Renal cortex interstitium (tissue), 11 donors: ENCODE results near the gene BRI3. TPM values are rescaled to one million over a fixed set of nuclear protein-coding genes. Genes with fewer than 3 reads are reported as not detected.

Experiments
- DNase-seq, 11 donors: peaks; one replicate each; pipeline ENCODE4 v3.0.0-alpha.2; 2013; ENCODE audit warnings: low read depth in 9 of 11, low spot score in 4 of 11; ENCODE audit errors: extremely low read depth in 1 of 11
- polyA plus RNA-seq, 3 donors: library from polyadenylated mRNA; unstranded; fragments of 120-200 nt; gene quantifications; one replicate each; pipeline ENCODE4 v1.2.1, GENCODE V29; 2013; ENCODE audit not compliant: insufficient read length in 3 of 3

Gene BRI3
- polyA plus RNA-seq, 3 donors = 95.6 to 105 (median 104) TPM

GRCh38 chr7:98248156-98248555, 33.3 kb upstream of the BRI3 start:
- no peak for DNase-seq

GRCh38 chr7:98249106-98249505, 32.4 kb upstream of the BRI3 start:
- no peak for DNase-seq

GRCh38 chr7:98250789-98251188, 30.7 kb upstream of the BRI3 start:
- DNase-seq = no peak

GRCh38 chr7:98251231-98251600, 30.3 kb upstream of the BRI3 start:
- no peak for DNase-seq

GRCh38 chr7:98251601-98252424, 29.7 kb upstream of the BRI3 start, which contains the start of gene TECPR1:
Gene TECPR1, minus strand, starts transcription at chr7:98252232. Its CDS starts 6,086 bp downstream, at chr7:98246146.
- DNase-seq = peak; percentile 70 to 90 (median 87)

- DNase-seq = peak in 1 of 11 donors; percentile 10
These were observed 28.9 kb upstream of the BRI3 start for GRCh38 chr7:98252425-98253054.

- no peak for DNase-seq
These were observed 27.0 kb upstream of the BRI3 start for GRCh38 chr7:98254516-98254915.

GRCh38 chr7:98254951-98255610, 26.4 kb upstream of the BRI3 start:
- no peak for DNase-seq

GRCh38 chr7:98256431-98256830, 25.1 kb upstream of the BRI3 start:
- DNase-seq = no peak

- no peak for DNase-seq
These were observed 23.8 kb upstream of the BRI3 start for GRCh38 chr7:98257701-98258100.

- DNase-seq = no peak
These were observed 15.6 kb upstream of the BRI3 start for GRCh38 chr7:98265841-98266271.

- DNase-seq = no peak
These were observed 14.6 kb upstream of the BRI3 start for GRCh38 chr7:98266840-98267239.

- no peak for DNase-seq
These were observed 14.2 kb upstream of the BRI3 start for GRCh38 chr7:98267303-98267702.

GRCh38 chr7:98276241-98276761, 5.2 kb upstream of the BRI3 start:
- no peak for DNase-seq

GRCh38 chr7:98278408-98278807, 3.1 kb upstream of the BRI3 start:
- no peak for DNase-seq

- DNase-seq = no peak
These were observed 2.5 kb upstream of the BRI3 start for GRCh38 chr7:98278936-98279335.

GRCh38 chr7:98280296-98280695, 1.2 kb upstream of the BRI3 start:
- no peak for DNase-seq

- no peak for DNase-seq
These were observed 496 bp downstream of the BRI3 start for GRCh38 chr7:98281757-98282606.

- DNase-seq = no peak
These were observed 1.2 kb downstream of the BRI3 start for GRCh38 chr7:98282703-98283102.
